ENCODE results near the gene TPO. TPM values are rescaled to one million over a fixed set of nuclear protein-coding genes. Genes with fewer than 3 reads are reported as not detected.

TPO gene
- total RNA-seq, 2 donors from 2014 or later: not detected

DNA sequence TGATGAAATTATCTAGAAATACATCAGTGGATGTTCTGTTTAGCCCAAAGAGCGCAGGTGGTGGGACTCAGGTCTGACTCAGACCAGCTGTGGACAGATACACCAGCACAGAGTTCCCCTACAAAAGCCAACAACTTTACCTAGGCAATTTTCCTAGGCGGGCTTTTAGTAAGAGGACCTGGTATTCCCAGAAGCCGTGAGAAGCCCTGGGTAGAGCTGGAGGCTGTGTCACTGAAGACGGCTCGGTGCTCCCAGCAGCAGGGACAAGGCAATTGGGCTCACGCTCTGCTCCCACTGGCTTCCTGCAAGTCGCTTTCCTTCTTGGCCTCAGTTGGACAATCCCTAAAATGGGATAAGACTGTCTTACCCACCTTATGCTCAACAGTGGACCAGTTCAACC, 41.1 kb downstream of the TPO start:
- H3K36me3 Mint-ChIP-seq (ENCODE audit: low read depth): no peaks in the 10 kb centered on the region
- H3K4me3 Mint-ChIP-seq: no peak overlapping the region
- H3K27ac ChIP-seq (ENCODE audit: low read depth, low read length): no peak overlapping the region
- H3K4me1 Mint-ChIP-seq: no peaks in the 10 kb centered on the region
- no peaks in the 10 kb centered on the region for H3K36me3 ChIP-seq (ENCODE audit: control insufficient read depth, insufficient read depth, low read length)
- H3K4me1 ChIP-seq (ENCODE audit: control insufficient read depth, insufficient read depth, low read length): no peaks in the 10 kb centered on the region
- H3K27ac Mint-ChIP-seq: no peak overlapping the region
- no peak overlapping the region for H3K4me3 ChIP-seq (ENCODE audit: low read length)
- no peaks in the 10 kb centered on the region for H3K27me3 ChIP-seq (ENCODE audit: control insufficient read depth, insufficient read depth, low read length, poor library complexity, severe bottlenecking)
- H3K9ac ChIP-seq (ENCODE audit: extremely low read depth, low read length, poor library complexity, severe bottlenecking): no peak overlapping the region
- WGBS, 2 experiments (ENCODE audit: insufficient coverage in 1 of 2, insufficient read length in 1 of 2): 89 to 98% methylated on average over 6 to 7 of the region's 7 CpGs
- no peaks in the 10 kb centered on the region for H3K9me3 Mint-ChIP-seq
- H3K27me3 Mint-ChIP-seq (ENCODE audit: insufficient read depth): no peaks in the 10 kb centered on the region
- H3K9me3 ChIP-seq (ENCODE audit: control insufficient read depth, low read length): peaks cover 7% of the 10 kb centered on the region
- TF ChIP-seq CTCF (conservative IDR thresholded peaks at IDR 0.05): no peak
- DNase-seq: no peak

DNA sequence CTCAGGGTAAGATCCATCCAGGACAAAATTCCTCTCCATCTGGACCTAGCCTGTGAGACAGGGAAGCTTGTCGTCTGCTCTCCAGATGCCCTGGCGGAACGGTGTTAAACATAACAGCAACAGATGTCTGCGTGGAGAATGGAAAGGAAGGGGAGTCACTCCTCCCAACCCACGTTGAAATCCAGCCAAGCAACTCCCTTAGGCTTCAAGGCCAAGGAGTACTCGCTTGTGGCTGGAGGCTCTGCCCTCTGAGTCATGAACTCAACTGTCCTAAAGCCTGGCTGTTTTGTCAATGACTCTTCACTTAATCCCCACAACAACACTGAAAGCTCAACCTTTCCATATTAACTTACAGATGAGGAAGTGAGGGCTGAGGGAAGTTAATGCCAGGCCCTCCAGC, 42.2 kb downstream of the TPO start:
- TF ChIP-seq CTCF (conservative IDR thresholded peaks at IDR 0.05): no peak
- no peak for DNase-seq
- WGBS, 2 experiments (ENCODE audit: insufficient coverage in 1 of 2, insufficient read length in 1 of 2): 86% methylated on average over 1 to 6 of the region's 6 CpGs

GRCh38 chr2:1458432-1458831, 45.2 kb downstream of the TPO start:
- H3K36me3 Mint-ChIP-seq (ENCODE audit: low read depth): no peaks in the 10 kb centered on the region
- Histone ChIP-seq H3K27me3 (ENCODE audit: control insufficient read depth, insufficient read depth, low read length, poor library complexity, severe bottlenecking) (no peaks in the 10 kb centered on the region), H3K27ac (ENCODE audit: low read depth, low read length) (no peak overlapping the region), H3K9me3 (ENCODE audit: control insufficient read depth, low read length) (peaks cover 7% of the 10 kb centered on the region), H3K36me3 (ENCODE audit: control insufficient read depth, insufficient read depth, low read length) (no peaks in the 10 kb centered on the region), H3K4me3 (ENCODE audit: low read length) (no peak overlapping the region), H3K9ac (ENCODE audit: extremely low read depth, low read length, poor library complexity, severe bottlenecking) (no peak overlapping the region), H3K4me1 (ENCODE audit: control insufficient read depth, insufficient read depth, low read length) (no peaks in the 10 kb centered on the region)
- H3K9me3 Mint-ChIP-seq: no peaks in the 10 kb centered on the region
- no peak overlapping the region for H3K4me3 Mint-ChIP-seq
- WGBS, 2 experiments (ENCODE audit: insufficient coverage in 1 of 2, insufficient read length in 1 of 2): 85 to 100% methylated on average over 2 of the region's 2 CpGs
- no peak for DNase-seq
- H3K27ac Mint-ChIP-seq: no peak overlapping the region
- H3K27me3 Mint-ChIP-seq (ENCODE audit: insufficient read depth): no peaks in the 10 kb centered on the region
- H3K4me1 Mint-ChIP-seq: no peaks in the 10 kb centered on the region
- TF ChIP-seq CTCF (conservative IDR thresholded peaks at IDR 0.05): no peak

More for the DNA sequence above, 42.2 kb downstream of the TPO start:
- H3K4me1 Mint-ChIP-seq: no peaks in the 10 kb centered on the region
- Histone ChIP-seq H3K4me1 (ENCODE audit: control insufficient read depth, insufficient read depth, low read length) (no peaks in the 10 kb centered on the region), H3K27ac (ENCODE audit: low read depth, low read length) (no peak overlapping the region), H3K9ac (ENCODE audit: extremely low read depth, low read length, poor library complexity, severe bottlenecking) (no peak overlapping the region), H3K9me3 (ENCODE audit: control insufficient read depth, low read length) (peaks cover 7% of the 10 kb centered on the region), H3K4me3 (ENCODE audit: low read length) (no peak overlapping the region), H3K36me3 (ENCODE audit: control insufficient read depth, insufficient read depth, low read length) (no peaks in the 10 kb centered on the region), H3K27me3 (ENCODE audit: control insufficient read depth, insufficient read depth, low read length, poor library complexity, severe bottlenecking) (no peaks in the 10 kb centered on the region)
- no peaks in the 10 kb centered on the region for H3K27me3 Mint-ChIP-seq (ENCODE audit: insufficient read depth)
- no peak overlapping the region for H3K27ac Mint-ChIP-seq
- no peak overlapping the region for H3K4me3 Mint-ChIP-seq
- H3K9me3 Mint-ChIP-seq: no peaks in the 10 kb centered on the region
- H3K36me3 Mint-ChIP-seq (ENCODE audit: low read depth): no peaks in the 10 kb centered on the region
